ENCODE data around the gene TTF1.

Gene TTF1

DNA sequence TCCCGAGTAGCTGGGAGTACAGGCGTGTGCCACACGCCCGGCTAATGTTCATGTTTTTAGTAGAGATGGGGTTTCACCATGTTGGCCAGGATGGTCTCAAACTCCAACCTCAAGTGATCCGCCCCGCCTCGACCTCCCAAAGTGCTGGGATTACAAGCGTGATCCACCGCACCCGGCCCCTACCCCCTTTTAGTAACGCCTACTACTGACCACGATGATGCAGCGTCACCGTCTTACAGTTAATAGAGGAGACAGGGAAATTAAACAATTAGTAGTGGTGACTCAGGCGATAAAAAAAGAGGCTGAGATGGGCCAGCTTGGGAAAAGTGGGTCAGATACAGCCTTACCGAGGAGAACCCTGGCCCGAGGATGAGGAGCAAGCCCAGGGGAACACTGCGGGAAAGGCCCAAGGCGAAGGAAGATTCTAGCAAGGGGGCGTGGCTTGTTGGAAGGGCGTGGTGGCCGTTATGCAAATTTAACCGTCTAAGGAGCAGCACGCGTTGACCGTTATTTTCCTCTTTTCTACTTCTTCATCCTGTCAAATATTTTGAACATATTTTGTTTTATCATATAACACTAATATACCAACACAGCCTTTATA, 50.2 kb downstream of the TTF1 start:
- DNase-seq: no peak

DNA sequence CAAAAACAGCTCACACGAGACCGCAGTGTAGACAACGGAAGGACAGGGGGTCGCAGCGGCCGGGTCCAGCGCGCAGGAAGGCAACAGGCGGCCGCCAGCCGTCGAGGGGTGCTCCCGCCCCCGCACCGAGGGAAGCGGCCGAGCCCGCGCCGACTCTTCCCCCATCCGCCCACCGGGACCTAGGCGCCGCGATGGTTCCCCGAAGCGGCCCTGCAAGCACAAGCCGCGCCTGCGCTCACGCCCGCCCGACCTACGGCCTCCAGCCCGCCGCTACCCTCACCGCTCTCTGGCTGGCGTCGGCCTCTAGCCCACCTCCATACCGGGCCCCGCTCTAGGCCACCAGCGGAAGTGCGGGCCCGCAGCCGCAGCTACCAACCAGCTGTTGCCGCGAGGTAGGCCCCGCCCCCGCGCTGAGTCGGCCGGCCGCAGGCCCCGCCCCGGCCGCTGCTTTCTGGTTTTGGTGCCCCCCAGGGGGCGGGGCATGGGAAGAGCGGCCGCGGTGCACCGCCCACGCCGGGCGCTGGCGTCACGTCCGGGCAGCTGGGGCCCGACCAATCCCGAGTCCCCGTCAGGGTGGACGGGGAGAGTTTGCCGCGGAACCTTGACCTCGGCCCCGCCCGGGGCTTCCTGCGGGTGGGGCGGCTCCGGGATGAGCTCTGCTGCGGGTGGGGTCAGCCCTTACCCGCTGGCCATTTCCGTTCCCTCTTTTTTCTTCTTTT, 51.8 kb downstream of the TTF1 start, which contains the start of gene SETX:
TSS of gene SETX (minus strand) at position 350 of the 719 bp plus-strand sequence. CDS start 5,558 bp downstream, outside the sequence.
- peak; percentile 94 for DNase-seq

DNA sequence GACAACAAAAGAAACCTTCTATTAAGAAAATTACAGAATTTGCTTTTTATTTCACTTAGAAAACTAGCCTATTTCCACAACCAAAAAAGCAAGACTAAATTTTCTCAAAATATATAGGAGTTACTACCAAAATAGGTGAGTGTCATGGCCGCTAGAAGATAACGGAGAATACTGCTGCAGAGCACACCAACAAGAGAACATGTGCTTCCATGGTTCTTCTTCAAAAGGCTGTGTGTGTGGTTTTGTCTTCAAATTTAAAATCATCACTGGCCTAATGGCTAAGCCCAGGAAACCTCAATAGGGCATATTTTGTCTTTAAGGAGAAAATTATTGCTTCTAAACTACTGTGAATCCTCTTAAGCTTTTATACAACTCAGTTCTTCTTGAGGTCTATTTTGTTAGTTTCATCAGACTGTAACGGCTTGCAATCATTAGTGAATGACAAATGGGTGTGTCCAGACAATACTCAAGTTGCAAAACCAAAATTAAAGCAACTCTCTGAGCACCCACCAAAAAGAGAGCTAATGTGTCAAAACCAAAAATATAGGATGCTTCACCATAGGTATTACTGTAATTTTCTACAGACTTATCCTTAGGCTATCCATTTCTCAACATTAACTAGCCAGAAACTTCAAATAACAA, 55.1 kb downstream of the TTF1 start:
- no peak for DNase-seq

DNA sequence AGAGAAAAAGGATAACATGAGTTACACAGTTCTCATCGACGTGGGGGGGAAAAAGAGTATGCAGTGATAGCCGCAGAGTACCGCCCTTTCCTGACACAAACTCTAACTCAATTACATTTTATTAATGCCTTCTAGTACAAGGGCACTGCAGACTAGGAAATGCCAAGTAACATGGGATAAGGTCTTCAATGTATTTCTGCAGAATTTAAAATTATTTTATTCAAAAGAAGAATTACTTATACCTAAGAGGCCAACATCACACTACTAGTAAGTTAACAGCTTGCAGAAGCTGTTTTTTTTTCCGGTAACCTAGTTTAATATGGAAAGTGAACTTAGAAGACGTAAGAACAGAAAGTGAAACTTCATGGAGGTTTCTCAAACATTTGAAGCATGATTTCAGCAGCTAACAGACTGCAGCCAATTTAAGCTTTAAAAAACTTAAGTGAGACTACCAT, 55.8 kb downstream of the TTF1 start:
- DNase-seq: no peak

DNA sequence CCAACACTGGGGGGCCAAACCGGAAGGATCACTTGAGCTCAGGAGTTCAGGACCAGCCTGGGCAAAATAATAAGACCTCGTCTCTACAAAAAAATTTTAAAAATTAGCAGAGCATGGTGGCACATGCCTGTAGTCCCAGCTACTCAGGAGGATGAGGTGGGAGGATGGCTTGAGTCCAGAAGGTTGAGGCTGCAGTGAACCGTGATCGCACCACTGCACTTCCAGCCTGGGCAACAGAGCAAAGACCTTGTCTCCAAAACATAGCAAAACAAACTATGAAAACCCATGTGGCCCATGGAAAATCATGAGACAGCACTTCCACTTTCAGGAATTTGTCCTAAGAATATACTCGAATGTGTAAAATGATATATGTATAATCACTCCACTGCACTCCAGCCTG, 58.0 kb downstream of the TTF1 start:
- DNase-seq: no peak

DNA sequence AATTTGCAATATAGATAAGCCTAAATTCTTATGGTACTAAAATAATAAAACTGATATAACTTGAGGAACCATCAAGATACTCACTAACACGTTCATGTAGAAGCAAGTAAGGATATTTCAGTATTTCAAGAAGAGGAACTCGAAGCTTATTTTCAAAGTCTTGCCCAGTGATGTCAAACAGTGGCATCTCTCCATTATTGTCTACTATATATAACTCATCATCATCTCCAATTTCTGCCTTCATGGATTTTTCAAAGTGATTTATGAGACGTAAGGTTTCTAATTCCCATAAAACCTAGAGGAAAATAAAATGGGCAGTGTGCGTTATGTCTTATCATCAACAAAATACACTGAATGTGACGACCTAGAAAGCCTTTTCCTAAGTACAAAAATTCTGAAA, 60.5 kb downstream of the TTF1 start:
- DNase-seq: no peak

DNA sequence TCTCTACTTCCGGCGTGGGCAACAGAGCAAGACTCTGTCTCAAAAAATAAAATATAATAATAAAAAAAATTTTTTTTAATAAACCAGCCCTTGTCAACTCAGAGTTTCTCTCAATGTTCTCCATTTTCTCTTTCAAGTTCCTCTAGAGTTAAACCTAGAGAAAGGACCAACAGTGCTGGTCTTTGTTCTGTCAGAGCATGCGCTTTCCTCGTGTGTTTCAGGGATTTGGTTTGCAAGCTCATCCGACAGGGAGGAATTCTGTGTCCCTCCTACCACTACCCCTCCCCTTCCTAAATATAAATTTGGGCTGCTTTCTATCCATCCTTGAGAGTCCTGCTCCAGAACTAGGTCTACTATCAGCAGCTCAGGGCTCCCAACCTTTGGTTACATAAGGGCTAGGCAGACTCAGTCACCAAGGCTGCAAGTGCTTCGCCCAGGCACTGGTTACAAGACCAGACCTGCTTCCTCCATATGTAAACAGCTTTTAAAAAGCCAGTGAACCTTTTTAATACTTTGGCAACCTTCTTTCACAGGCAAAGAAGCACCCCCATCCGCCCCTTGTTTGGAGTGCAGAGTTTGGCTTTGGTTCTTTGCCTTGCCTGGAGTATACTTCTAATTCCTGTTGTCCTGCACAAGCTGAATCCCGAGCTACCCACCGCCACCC, 65.3 kb downstream of the TTF1 start:
- no peak for DNase-seq

DNA sequence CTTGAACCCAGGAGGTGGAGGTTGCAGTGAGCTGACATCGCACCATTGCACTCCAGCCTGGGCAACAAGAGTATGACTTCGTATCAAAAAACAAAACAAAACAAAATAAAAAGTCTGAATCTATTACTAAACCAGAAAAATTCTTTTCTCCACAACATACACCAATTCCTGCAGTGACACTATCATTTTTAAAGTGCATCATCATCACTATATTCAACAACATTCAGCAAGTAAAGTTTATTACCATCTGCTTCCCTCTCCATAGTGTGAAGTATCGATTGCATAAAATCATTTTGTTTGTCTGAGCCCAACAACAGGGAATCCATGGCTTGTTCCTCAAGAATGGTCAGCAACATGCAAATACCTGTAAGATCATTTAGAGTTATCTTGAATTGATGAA, 72.3 kb downstream of the TTF1 start:
- DNase-seq: no peak

DNA sequence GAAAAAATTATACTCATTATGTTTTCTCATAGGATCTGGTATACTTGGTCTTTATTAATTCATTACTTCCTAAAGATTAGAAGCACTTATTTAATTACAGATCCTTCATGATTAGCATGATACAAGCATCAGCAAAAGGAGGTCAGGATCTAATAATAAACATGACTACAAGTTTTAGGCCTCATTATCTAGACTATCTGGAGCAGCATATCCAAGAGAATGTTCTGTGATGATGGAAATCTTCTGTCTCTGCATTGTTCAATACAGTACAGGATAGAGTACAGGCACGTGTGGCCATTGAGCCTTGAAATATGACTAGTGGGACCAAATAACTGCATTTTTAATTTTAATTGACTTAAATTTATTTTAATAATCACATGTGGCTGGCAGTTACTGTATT, 73.1 kb downstream of the TTF1 start:
- DNase-seq: no peak

DNA sequence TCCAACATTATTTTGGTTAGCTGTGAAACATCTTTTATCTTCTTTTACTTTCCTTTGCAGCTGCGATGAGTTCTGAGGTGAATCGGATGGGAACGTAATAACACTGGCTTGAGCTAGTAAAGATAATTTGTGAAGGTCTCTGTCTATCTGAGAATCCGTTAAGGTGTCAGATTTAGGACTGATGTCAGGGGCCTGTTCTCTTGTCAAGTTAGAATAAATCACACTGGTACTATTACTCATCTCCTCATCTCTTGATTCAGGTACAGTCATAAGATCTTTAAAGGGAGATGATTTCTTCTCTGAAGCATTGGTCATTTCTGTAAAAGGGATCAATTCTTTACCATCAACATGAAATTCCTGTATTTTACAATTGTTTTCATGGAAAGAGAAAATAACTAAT, 78.1 kb downstream of the TTF1 start:
- no peak for DNase-seq

DNA sequence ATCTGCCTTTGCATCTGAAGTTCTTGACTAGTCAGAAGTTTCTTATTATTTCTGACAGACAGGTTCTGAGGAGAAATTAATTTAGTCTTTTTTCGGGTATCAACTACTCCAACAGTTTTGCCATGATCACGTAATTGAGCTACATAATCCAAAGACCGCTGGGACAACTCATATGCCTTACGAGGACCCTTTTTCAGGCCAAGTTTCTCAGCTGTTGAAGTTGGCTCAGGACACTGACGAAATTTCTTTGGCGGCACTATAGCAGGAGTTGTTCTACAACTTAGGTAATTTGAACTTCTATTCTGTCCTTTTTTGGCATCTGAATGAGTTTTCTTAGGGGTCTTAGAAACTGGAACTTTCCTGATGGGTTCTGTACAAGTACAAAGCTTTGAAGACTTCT, 79.1 kb downstream of the TTF1 start:
- no peak for DNase-seq
